HG02981 (cell line): ENCODE data around the gene BIRC5.

ENCODE experiments used
- ATAC-seq: cut with Tn5 transposase; IDR thresholded peaks from one replicate; pipeline ENCODE4 v1.9.1; 2021; ENCODE audit warnings: mild to moderate bottlenecking, moderate library complexity; ENCODE audit not compliant: unreplicated experiment

The BIRC5 gene

DNA sequence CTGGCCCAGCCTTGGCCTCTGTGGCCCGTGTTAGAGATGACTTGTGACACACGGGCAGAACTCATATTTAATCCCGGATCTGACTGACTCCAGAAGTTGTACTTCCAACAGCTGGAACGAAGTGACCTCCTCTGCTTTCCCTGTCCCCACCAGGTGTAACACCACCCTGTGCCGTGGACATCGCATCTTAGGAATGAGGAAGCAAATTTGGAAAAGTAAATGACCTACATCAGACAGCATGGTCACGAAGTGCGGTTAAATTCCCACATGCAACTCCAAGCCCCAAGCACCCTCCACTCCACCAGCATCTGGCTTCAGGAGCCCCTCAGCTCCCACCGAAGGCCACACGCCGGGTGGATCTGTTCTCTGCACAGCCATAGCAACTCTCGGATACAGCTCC lies 30.1 kb upstream of the BIRC5 start:
- no peak for ATAC-seq

DNA sequence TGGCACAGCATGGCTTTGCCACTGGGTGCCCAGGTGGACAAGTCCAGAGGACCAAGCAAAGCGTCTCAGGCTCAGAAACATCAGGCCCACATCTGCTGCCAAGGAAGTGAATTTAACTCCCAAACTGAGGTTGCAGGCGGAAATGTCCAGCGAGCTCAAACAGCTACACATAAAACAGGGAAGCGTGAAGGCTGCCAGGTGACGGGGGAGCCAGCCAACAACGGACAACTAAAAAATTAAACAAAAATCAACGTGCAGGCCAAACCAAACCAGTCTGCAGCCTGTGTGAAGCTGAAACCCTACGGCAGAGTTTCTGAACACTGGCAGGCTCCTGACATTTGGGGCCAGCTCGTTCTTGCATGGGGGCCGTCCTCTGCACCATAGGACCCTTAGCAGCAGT lies 29.7 kb upstream of the BIRC5 start:
- ATAC-seq = no peak

GRCh38 chr17:78184868-78185267 lies 29.2 kb upstream of the BIRC5 start:
- no peak for ATAC-seq

- ATAC-seq = no peak
These were observed 27.9 kb upstream of the BIRC5 start for GRCh38 chr17:78185981-78186691.

- peak; percentile 91 for ATAC-seq
These were observed 27.1 kb upstream of the BIRC5 start, which contains the start of the genes AFMID and TK1 for GRCh38 chr17:78186692-78187595. AFMID (plus strand) TSS chr17:78187362; CDS start chr17:78187371, 9 bp downstream. TK1 (minus strand) TSS chr17:78187052; CDS start chr17:78186994, 58 bp downstream.

- ATAC-seq = no peak
These were observed 17.3 kb upstream of the BIRC5 start for GRCh38 chr17:78196716-78197115.

- ATAC-seq = no peak
These were observed 16.8 kb upstream of the BIRC5 start for GRCh38 chr17:78197147-78197832.

GRCh38 chr17:78200451-78200850 lies 13.6 kb upstream of the BIRC5 start:
- no peak for ATAC-seq

- no peak for ATAC-seq
These were observed 11.4 kb upstream of the BIRC5 start for GRCh38 chr17:78202666-78203065.

GRCh38 chr17:78204387-78205123 lies 9.5 kb upstream of the BIRC5 start:
- ATAC-seq = no peak

GRCh38 chr17:78205124-78205775 lies 8.8 kb upstream of the BIRC5 start:
- ATAC-seq = no peak

GRCh38 chr17:78206298-78206697 lies 7.8 kb upstream of the BIRC5 start:
- ATAC-seq = no peak

GRCh38 chr17:78208486-78208885 lies 5.6 kb upstream of the BIRC5 start:
- ATAC-seq = no peak

DNA sequence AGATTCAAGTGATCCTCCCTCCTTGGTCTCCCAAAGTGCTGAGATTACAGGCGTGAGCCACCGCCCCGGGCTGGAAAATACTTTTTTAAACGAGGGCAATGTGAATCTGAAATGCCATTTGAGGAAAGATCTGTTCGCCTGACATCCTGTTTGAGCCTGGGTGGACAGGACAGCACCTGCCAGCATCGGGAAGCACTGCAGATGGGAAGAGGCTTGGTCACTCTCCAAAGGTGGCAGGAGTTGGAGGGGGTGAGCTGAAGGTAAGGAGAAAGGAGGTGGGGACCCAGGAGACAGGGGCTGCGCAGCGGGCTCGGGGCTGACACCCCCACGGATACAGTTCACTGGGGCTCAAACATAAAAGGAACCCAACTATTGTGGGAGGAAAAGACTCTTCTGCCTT lies 3.9 kb upstream of the BIRC5 start:
- no peak for ATAC-seq

GRCh38 chr17:78211032-78211431 lies 3.0 kb upstream of the BIRC5 start:
- ATAC-seq = no peak

DNA sequence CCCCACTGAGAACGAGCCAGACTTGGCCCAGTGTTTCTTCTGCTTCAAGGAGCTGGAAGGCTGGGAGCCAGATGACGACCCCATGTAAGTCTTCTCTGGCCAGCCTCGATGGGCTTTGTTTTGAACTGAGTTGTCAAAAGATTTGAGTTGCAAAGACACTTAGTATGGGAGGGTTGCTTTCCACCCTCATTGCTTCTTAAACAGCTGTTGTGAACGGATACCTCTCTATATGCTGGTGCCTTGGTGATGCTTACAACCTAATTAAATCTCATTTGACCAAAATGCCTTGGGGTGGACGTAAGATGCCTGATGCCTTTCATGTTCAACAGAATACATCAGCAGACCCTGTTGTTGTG lies 631 bp downstream of the BIRC5 start:
- ATAC-seq = no peak

DNA sequence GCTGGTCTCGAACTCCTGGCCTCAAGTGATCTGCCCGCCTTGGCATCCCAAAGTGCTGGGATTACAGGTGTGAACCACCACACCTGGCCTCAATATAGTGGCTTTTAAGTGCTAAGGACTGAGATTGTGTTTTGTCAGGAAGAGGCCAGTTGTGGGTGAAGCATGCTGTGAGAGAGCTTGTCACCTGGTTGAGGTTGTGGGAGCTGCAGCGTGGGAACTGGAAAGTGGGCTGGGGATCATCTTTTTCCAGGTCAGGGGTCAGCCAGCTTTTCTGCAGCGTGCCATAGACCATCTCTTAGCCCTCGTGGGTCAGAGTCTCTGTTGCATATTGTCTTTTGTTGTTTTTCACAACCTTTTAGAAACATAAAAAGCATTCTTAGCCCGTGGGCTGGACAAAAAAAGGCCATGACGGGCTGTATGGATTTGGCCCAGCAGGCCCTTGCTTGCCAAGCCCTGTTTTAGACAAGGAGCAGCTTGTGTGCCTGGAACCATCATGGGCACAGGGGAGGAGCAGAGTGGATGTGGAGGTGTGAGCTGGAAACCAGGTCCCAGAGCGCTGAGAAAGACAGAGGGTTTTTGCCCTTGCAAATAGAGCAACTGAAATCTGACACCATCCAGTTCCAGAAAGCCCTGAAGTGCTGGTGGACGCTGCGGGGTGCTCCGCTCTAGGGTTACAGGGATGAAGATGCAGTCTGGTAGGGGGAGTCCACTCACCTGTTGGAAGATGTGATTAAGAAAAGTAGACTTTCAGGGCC lies 5.5 kb downstream of the BIRC5 start:
- no peak for ATAC-seq

DNA sequence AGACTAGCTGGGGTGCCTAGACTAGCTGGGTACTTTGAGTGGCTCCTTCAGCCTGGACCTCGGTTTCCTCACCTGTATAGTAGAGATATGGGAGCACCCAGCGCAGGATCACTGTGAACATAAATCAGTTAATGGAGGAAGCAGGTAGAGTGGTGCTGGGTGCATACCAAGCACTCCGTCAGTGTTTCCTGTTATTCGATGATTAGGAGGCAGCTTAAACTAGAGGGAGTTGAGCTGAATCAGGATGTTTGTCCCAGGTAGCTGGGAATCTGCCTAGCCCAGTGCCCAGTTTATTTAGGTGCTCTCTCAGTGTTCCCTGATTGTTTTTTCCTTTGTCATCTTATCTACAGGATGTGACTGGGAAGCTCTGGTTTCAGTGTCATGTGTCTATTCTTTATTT lies 9.0 kb downstream of the BIRC5 start:
- ATAC-seq = no peak

- ATAC-seq = no peak
These were observed 9.7 kb downstream of the BIRC5 start for GRCh38 chr17:78223765-78224164.
